ENCODE data around the gene UBE2E2.

Gene UBE2E2

GRCh38 chr3:23565041-23565775 is 362.1 kb downstream of the UBE2E2 start:
- no peak for DNase-seq (ENCODE audit: low spot score)
- no peak for TF ChIP-seq CTCF (IDR thresholded peaks at IDR 0.05; ENCODE audit: extremely low read depth, missing control alignments)

- no peak for DNase-seq (ENCODE audit: low spot score)
- no peak for TF ChIP-seq CTCF (IDR thresholded peaks at IDR 0.05; ENCODE audit: extremely low read depth, missing control alignments)
These were observed 363.4 kb downstream of the UBE2E2 start for GRCh38 chr3:23566499-23566898.

DNA sequence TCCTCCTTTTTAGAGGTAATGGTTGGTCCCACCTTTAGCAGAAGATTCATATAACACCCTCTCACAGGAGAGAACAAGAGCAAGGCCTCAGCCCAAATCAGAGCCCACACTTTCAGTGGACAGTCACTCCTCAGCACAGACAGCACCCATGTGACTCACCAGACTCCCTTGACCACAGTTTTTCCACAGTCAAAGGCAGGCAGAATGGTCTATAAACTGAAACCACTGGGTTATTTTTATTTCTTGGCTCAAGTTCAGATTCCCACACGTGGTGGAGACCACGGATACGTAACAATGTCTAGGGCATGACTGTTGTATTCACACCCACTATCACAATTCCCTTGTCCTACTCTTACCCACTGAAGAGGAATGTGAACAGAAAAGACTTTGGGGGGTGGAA is 364.8 kb downstream of the UBE2E2 start:
- DNase-seq (ENCODE audit: low spot score), result no peak
- TF ChIP-seq CTCF (IDR thresholded peaks at IDR 0.05; ENCODE audit: extremely low read depth, missing control alignments), result no peak

DNA sequence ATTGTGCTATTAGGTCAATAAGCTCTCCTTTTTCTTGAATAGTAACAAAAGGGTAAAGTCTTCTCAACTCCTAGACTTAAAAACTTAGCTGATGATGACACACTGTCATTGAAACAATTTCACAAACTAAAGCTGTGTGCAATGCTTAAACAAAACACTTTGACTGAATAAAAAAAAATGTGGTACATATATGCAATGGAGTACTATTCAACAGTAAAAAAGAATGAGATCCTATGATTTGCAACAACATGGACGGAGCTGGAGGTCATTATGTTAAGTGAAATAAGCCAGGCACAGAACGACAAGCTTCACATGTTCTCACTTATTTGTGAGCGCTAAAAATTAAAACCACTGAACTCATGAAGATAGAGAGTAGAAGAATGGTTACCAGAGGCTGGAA is 370.7 kb downstream of the UBE2E2 start:
- DNase-seq (ENCODE audit: low spot score), result no peak
- TF ChIP-seq CTCF (IDR thresholded peaks at IDR 0.05; ENCODE audit: extremely low read depth, missing control alignments), result no peak

DNA sequence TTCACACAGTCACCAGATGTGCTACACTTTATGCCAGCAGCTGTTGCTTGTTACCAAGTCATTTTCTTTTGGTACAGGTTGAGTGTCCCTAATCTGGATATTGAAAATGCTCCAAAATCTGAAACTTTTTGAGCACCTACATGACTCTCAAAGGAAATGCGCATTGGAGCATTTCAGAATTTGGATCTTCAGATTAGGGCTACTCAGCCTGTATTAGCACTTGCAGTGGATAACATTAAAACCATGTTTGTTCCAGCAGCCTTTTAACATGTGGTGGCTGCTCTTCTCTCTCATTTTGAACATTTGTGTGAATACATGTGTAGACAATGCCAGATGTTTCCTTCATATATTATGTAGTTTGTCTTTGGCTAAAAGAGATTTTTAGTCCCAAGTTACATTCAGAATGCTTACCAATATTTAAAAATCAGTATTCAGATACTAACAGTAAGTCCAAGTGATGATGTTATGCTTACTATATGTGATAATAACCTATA is 371.7 kb downstream of the UBE2E2 start:
- DNase-seq (ENCODE audit: low spot score), result no peak
- no peak for TF ChIP-seq CTCF (IDR thresholded peaks at IDR 0.05; ENCODE audit: extremely low read depth, missing control alignments)

DNA sequence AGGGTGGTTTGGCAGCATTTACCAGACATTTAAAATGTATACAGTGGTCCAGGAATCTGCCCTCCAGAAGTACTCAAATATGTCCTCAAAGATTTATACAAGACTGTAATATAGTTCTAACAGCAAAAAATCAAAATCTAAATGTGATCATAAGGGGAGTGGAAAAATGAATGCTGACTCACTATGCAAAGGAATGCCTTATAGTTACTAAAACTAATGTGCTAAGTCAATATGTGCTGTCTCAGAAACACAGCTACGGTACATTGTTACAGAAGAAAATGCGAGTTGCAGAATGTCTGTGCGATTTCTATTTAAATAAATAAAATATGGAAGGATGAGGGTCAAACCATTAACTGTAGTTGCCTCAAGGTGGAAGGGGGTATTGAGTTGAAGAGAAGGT is 372.6 kb downstream of the UBE2E2 start:
- no peak for DNase-seq (ENCODE audit: low spot score)
- no peak for TF ChIP-seq CTCF (IDR thresholded peaks at IDR 0.05; ENCODE audit: extremely low read depth, missing control alignments)

- TF ChIP-seq CTCF (IDR thresholded peaks at IDR 0.05; ENCODE audit: extremely low read depth, missing control alignments), result no peak
- no peak for DNase-seq (ENCODE audit: low spot score)
These were observed 373.3 kb downstream of the UBE2E2 start for GRCh38 chr3:23576379-23576959.
